SW 1271 (cell line): ENCODE measurements around the gene KRTAP19-3.

ENCODE experiments used
- DNase-seq, 2 experiments: peaks; one replicate each; lab custom pipeline; 2025; lab: John Stamatoyannopoulos, UW

The KRTAP19-3 gene

DNA sequence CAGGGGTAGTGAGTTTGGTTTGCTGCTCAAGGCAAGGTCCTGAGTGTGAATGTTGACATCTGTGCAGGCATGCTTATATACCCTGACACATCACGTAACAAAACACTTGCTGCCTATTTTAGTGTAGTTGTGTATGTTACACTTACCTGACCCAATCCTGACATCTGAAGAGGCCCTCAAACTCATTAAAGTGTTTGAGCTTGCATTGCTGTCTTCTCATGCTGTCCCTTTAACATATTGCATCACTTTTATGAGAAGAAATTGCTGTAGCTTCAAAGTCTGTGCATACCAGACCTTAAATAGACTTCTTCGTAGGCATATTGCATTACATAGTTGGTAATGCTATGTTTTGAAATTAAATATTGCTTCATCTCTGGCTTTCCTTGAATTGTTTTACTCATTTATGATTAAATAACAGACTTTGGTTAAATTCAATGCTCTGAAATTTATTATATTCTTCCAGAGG, at the start of gene KRTAP19-3:
Gene KRTAP19-3 (minus strand): TSS at position 51 of the 466 bp plus-strand sequence. CDS start 56 bp downstream, outside the sequence.
- DNase-seq, result no peak

DNA sequence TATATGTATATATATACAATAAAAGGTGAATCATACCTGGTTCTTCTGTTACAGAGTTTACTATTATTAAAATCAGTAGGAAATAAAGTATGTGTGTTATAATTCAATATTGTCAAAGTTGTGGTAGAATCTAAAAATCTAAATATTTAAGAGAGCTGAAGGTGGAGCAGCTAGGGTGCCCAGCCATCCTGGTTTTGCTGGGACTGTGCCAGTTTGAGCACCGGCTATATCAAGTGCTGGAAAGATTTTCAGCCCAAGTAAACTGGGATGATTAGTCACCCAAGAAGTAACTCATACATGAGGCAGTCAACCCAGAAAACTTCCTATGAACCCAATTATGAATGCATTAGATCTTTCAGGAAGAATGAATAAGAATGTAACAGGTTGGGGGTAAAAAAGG, 27.1 kb upstream of the KRTAP19-3 start:
- DNase-seq, result no peak

DNA sequence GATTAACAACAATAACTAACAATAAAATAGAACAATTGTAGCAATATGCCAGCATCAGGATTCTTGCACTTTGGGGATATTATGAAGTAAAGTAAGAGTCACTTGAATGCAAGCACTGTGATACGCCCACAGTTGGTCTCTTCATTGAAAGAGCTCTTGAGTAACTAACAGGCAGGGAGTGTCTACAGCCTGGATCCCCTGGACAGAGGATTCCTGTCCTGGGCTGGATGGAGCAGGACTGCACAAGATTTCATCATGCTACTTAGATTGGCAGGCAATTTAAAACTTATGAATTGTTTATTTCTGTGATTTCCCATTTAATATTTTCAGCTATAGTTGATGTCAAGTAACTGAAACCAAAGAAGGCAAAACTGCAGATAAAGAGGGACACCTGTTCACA, 23.9 kb upstream of the KRTAP19-3 start:
- no peak for DNase-seq

GRCh38 chr21:30505621-30506205, 13.9 kb upstream of the KRTAP19-3 start:
- peak in 1 of 2 experiments; percentile 3 for DNase-seq

DNA sequence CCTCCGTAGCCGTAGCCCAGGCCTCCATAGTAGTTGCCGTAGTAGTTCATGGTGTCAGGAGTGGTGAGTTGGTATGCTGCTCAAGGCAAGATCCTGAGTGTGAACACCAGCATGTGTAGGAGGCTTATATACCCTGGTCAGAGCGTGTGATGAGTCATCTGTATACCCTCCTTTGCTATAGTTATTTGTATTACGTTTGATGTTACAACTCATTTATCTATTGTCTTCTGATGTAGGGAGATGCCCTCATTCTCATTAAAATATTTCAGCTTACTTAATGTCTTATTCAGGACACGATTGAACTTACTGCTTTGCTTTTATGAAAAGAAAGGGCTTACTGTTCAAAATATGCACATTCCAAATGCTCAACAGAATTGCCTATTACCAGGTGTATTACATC, 10.2 kb upstream of the KRTAP19-3 start, which contains the start of gene KRTAP19-5:
Gene KRTAP19-5 (minus strand): TSS at position 101 of the 400 bp plus-strand sequence. CDS start 51 bp downstream, at position 50.
- DNase-seq, result no peak

- no peak for DNase-seq
These were observed 5.3 kb upstream of the KRTAP19-3 start, which contains the start of gene KRTAP19-4 for GRCh38 chr21:30497065-30497464. Gene KRTAP19-4 (minus strand): TSS chr21:30497165. CDS start chr21:30497110, 55 bp downstream.

GRCh38 chr21:30487336-30487735, 4.5 kb downstream of the KRTAP19-3 start, which contains the start of gene KRTAP19-2:
Gene KRTAP19-2 (minus strand): TSS chr21:30487436. CDS start chr21:30487348, 88 bp downstream.
- no peak for DNase-seq

- no peak for DNase-seq
These were observed 5.6 kb downstream of the KRTAP19-3 start for GRCh38 chr21:30486180-30486579.

GRCh38 chr21:30482130-30482529, 9.7 kb downstream of the KRTAP19-3 start:
- no peak for DNase-seq

DNA sequence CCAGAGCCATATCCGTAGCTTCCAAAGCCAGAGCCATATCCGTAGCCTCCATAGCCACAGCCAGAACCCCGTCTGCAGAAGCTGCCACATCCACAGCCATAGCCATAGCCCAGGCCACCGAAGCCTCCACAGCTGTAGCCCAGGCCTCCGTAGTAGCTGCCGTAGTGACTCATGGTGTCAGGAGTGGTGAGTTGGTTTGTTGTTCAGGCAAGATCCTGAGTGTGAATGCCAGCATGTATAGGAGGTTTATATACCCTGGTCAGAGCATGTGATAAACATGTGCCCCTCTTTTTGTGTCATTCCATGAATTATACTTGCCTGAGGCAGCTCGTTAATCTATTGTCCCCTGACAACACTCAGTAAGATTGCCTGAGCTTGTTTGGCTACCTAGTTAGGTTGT, 11.7 kb downstream of the KRTAP19-3 start, which contains the start of gene KRTAP19-1:
Gene KRTAP19-1 (minus strand): TSS at position 223 of the 400 bp plus-strand sequence. CDS start 50 bp downstream, at position 173.
- DNase-seq, result no peak

DNA sequence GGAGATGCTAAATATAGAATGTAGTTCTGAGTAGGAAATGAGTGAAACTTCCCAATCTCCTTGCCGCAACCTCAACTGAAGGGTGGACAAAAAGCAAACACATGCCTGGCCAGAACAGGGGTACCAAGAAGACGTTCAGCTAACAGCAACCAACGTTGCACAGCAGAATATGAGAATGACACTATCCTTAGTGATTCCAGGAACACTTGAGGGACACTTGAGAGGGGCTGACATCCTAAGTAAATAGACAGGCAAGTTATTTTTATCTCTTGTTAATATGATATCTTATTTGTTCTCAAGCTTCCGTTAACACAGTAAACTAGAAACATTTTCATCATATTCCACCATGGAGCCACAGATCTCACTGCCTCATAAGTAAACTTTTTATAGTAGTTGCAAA, 12.6 kb downstream of the KRTAP19-3 start:
- DNase-seq, result no peak

DNA sequence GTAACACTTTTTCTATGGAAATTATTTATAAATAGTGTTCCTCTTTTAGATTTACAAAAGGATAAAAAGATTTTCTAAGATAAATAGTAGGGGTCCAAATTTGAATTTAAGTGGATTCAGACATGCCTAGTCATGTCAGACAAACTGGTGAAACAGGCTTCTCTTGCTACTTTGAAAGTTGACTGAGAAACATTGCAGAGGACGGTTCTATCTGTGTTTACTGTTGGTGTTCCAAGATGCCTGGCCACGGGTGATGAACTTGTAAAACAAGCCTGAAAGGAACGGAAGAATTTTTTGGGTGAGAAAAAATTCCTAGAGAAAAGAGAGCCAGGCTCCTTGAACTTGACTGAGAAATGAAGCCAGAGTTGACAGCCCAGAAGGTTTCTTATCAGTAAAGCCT, 13.8 kb downstream of the KRTAP19-3 start:
- DNase-seq, result no peak

DNA sequence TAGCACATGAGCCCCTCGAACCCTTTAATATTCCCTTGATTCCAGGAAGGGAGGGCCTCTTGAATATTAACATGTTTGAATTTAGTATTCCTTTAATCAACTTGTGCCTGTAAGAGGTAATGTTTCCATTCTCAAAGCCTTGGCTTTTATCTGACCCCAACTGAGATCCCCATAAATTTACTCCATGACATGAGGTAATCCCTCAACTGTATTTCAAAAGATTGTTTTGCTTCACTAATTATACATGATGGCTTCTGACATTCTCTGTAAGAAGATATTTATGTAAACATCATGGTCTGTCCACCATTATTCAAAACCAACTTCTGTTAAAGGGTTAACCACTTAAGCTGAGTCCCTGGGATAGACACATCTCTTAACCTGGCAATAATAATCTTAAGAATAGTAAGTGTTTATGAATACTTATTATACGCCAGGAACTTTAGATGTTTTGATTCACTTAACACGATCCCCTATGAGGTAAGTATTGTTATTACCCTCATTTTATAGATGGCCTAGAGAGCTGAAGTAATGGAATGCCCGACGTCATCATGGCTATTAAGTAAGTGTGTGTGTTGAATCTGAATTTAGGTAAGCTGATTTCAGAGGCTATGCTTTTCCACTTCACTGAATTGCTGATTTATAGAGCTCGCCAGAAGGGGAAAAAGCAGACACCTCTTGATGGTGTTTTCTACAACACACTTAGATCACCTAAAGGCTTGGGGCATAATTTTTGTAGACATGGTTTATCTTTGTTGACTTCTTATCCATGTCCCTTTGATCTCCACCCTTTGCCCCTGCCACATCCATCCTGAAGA, 22.7 kb downstream of the KRTAP19-3 start:
- no peak for DNase-seq

DNA sequence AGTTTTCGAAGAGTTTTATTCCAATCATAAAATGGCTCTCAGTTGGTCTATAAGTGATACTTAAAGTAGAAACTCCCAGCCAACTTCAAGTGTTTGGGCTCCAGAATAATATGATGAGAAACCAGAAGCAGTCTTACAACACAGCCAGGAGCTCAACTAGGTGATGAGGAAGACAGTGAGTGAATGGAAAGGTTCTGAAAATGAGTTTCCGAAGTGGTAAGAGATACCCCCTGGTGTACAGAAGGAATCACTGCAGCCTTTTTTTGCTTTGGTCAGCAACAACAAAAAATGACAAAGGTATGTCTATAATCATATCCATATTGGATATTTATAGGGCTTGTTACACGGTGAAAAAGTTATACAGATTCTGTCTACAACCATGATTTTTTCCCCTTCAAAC, 28.1 kb downstream of the KRTAP19-3 start:
- DNase-seq, result peak in 1 of 2 experiments; percentile 31

- DNase-seq, result no peak
These were observed 43.3 kb downstream of the KRTAP19-3 start for GRCh38 chr21:30448514-30448913.

- no peak for DNase-seq
These were observed 44.8 kb downstream of the KRTAP19-3 start for GRCh38 chr21:30447056-30447455.

DNA sequence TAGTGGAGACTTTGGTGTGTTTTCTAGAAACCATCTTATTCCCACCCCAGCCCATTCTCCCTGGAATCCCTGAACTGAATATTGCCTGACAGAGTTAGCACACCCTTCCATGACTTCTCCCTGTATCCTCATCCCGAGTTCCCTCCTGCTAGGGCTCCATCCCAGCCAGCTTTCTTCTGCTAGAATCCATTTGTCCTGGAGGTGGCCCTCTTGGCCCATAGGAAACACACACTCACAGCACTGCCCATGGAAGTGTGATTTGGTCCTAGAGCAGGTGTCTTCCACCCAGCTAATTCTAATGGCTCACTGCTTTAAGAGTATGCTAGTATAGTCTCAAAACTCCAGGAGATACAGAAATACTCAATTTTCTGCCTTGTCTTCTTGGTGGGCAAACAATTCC, 47.6 kb downstream of the KRTAP19-3 start:
- no peak for DNase-seq

DNA sequence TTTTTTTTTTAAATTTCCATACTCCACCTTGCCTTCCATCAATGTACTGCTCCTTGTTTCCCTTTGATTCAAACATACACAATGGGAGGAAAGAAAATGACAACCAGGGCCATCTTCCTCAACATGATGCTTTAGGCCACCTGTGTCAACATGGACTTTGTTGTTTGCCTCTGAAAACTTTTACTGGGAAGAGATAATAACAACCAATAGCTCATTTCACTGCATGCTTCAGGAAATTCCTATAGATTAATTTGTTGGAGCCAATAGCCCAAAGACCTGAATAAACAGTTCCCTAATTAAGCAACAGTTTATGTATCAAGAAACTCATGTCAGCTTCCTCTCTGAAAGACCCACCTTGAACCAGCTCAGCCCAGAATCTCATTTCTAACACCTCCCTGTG, 48.6 kb downstream of the KRTAP19-3 start:
- no peak for DNase-seq
